ENCODE measurements around the gene HLA-DQA1. TPM values are rescaled to one million over a fixed set of nuclear protein-coding genes. Genes with fewer than 3 reads are reported as not detected.

The HLA-DQA1 gene
- not detected in 2 replicates for total RNA-seq (ENCODE audit: low replicate concordance)

GRCh38 chr6:32637219-32637880, at the start of gene HLA-DQA1:
Gene HLA-DQA1, plus strand, starts transcription at chr6:32637406. Its CDS starts 53 bp downstream, at chr6:32637459.

GRCh38 chr6:32589596-32590449, 47.4 kb upstream of the HLA-DQA1 start, which contains the start of gene HLA-DRB1:
Gene HLA-DRB1, minus strand, starts transcription at chr6:32589848. Its CDS starts 106 bp downstream, at chr6:32589742.

GRCh38 chr6:32666420-32667300, 29.5 kb downstream of the HLA-DQA1 start, which contains the start of gene HLA-DQB1:
Gene HLA-DQB1, minus strand, starts transcription at chr6:32666657. Its CDS starts 50 bp downstream, at chr6:32666607.

Other genes with a start within 250 kb of the HLA-DQA1 start
- 0.12 TPM in 1 of 2 replicates, not detected in the other for gene BTNL2, start 230.2 kb upstream of the HLA-DQA1 start, total RNA-seq (ENCODE audit: low replicate concordance)
- 0.82 TPM in 1 of 2 replicates, not detected in the other for gene HLA-DRA, start 197.5 kb upstream of the HLA-DQA1 start, total RNA-seq (ENCODE audit: low replicate concordance)
- gene HLA-DRB5, start 107.1 kb upstream of the HLA-DQA1 start, total RNA-seq (ENCODE audit: low replicate concordance), result not detected in 2 replicates
- gene HLA-DRB1, start 47.6 kb upstream of the HLA-DQA1 start, total RNA-seq (ENCODE audit: low replicate concordance), result 0.12 TPM in 1 of 2 replicates, not detected in the other
- gene HLA-DQB1, start 29.3 kb downstream of the HLA-DQA1 start, total RNA-seq (ENCODE audit: low replicate concordance), result not detected in 2 replicates
- gene HLA-DQA2, start 104.0 kb downstream of the HLA-DQA1 start, total RNA-seq (ENCODE audit: low replicate concordance), result not detected in 2 replicates
- not detected in 2 replicates for gene HLA-DQB2, start 126.1 kb downstream of the HLA-DQA1 start, total RNA-seq (ENCODE audit: low replicate concordance)
- 0.59 TPM in 1 of 2 replicates, not detected in the other for gene HLA-DOB, start 179.6 kb downstream of the HLA-DQA1 start, total RNA-seq (ENCODE audit: low replicate concordance)
- gene TAP2, start 201.3 kb downstream of the HLA-DQA1 start, total RNA-seq (ENCODE audit: low replicate concordance), result 20.8 and 40.5 TPM in 2 replicates
- gene PSMB8, start 206.6 kb downstream of the HLA-DQA1 start, total RNA-seq (ENCODE audit: low replicate concordance), result 44.2 and 72.4 TPM in 2 replicates
- gene TAP1, start 216.3 kb downstream of the HLA-DQA1 start, total RNA-seq (ENCODE audit: low replicate concordance), result 28.0 and 33.1 TPM in 2 replicates
- 16.1 and 45.7 TPM in 2 replicates for gene PSMB9, start 216.8 kb downstream of the HLA-DQA1 start, total RNA-seq (ENCODE audit: low replicate concordance)